H1 (cell line): ENCODE measurements around the gene INSYN1. TPM values are rescaled to one million over a fixed set of nuclear protein-coding genes. Genes with fewer than 3 reads are reported as not detected.

Experiments
- BACH1 ChIP-seq: IDR thresholded peaks from 2 replicates; pipeline ENCODE4 v1.6.1; 2012; ENCODE audit warnings: low read length, improper control_type of control experiment
- BCL11A ChIP-seq, 2 experiments: IDR thresholded peaks; one replicate each; pipeline ENCODE4 v1.6.1; 2011; ENCODE audit warnings: low read depth in 2 of 2, low read length in 2 of 2, mild to moderate bottlenecking in 2 of 2
- CTCF ChIP-seq, 3 experiments: IDR thresholded peaks; 1 replicate in 2 of 3; 2 replicates in 1 of 3; pipeline versions ENCODE4 v1.5.1 to v1.6.1; 2011; ENCODE audit warnings: low read length in 3 of 3, mild to moderate bottlenecking in 3 of 3, inconsistent platforms in 2 of 3, low read depth in 1 of 3, moderate library complexity in 1 of 3; ENCODE audit not compliant: insufficient read depth in 1 of 3; ENCODE audit errors: control extremely low read depth in 1 of 3
- JUN ChIP-seq: IDR thresholded peaks from 2 replicates; pipeline ENCODE4 v1.6.1; 2011; ENCODE audit warnings: low read depth, mild to moderate bottlenecking, improper control_type of control experiment, low read length
- SIRT6 ChIP-seq: IDR thresholded peaks from one replicate; pipeline ENCODE4 v1.7.1; 2012; ENCODE audit warnings: low read length, inconsistent platforms
- SRF ChIP-seq: IDR thresholded peaks from 2 replicates; pipeline ENCODE4 v1.6.1; 2011; ENCODE audit warnings: mild to moderate bottlenecking, low read depth, low read length, moderate library complexity
- polyA plus RNA-seq, 7 experiments: library from polyadenylated mRNA; depleted of rRNA in 3 of 7; stranded (reverse) in 5 of 7; unstranded in 2 of 7; fragments of >200 nt in 5 of 7; fragments of 200-250 nt in 2 of 7; gene quantifications; 1 replicate in 5 of 7; 2 replicates in 1 of 7; 4 replicates in 1 of 7; pipeline versions ENCODE4 v1.2.1 to v1.2.3, GENCODE V29; 2011 to 2013; ENCODE audit warnings: missing spikeins in 2 of 7, mixed read lengths in 2 of 7
- total RNA-seq: library from RNA; stranded (reverse); fragmentation: NEBNext Ultra II Directional; extraction: Animal tissue kit (Norgen Biotek cat#: 25700); gene quantifications from 2 replicates; pipeline ENCODE4 v1.2.1, GENCODE V29; 2021
- TF ChIP-seq, protein P1 (sequence below): fragments of 300-600 bp; sonication (generic); IDR thresholded peaks from 2 replicates; pipeline ENCODE4 v1.7.1; 2012; ENCODE audit warnings: low read length, moderate library complexity, mild to moderate bottlenecking, inconsistent platforms; ENCODE audit not compliant: insufficient replicate concordance

The INSYN1 gene
- total and polyA plus RNA-seq, 2 of the 8 experiments (the other 6 are each of a cell fraction or from before 2014, with no cell fraction given): 7.2 to 10.2 TPM

- TF ChIP-seq BACH1 (no peak), JUN (no peak), BCL11A (IDR thresholded peaks at IDR 0.05; ENCODE audit: low read depth in 2 of 2, low read length in 2 of 2) (no peak), SIRT6 (no peak), SRF (no peak), CTCF (IDR thresholded peaks at IDR 0.05; ENCODE audit: control extremely low read depth in 1 of 3, insufficient read depth in 1 of 3, low read depth in 1 of 3, low read length in 3 of 3) (no peak)
- TF ChIP-seq, protein P1, sequence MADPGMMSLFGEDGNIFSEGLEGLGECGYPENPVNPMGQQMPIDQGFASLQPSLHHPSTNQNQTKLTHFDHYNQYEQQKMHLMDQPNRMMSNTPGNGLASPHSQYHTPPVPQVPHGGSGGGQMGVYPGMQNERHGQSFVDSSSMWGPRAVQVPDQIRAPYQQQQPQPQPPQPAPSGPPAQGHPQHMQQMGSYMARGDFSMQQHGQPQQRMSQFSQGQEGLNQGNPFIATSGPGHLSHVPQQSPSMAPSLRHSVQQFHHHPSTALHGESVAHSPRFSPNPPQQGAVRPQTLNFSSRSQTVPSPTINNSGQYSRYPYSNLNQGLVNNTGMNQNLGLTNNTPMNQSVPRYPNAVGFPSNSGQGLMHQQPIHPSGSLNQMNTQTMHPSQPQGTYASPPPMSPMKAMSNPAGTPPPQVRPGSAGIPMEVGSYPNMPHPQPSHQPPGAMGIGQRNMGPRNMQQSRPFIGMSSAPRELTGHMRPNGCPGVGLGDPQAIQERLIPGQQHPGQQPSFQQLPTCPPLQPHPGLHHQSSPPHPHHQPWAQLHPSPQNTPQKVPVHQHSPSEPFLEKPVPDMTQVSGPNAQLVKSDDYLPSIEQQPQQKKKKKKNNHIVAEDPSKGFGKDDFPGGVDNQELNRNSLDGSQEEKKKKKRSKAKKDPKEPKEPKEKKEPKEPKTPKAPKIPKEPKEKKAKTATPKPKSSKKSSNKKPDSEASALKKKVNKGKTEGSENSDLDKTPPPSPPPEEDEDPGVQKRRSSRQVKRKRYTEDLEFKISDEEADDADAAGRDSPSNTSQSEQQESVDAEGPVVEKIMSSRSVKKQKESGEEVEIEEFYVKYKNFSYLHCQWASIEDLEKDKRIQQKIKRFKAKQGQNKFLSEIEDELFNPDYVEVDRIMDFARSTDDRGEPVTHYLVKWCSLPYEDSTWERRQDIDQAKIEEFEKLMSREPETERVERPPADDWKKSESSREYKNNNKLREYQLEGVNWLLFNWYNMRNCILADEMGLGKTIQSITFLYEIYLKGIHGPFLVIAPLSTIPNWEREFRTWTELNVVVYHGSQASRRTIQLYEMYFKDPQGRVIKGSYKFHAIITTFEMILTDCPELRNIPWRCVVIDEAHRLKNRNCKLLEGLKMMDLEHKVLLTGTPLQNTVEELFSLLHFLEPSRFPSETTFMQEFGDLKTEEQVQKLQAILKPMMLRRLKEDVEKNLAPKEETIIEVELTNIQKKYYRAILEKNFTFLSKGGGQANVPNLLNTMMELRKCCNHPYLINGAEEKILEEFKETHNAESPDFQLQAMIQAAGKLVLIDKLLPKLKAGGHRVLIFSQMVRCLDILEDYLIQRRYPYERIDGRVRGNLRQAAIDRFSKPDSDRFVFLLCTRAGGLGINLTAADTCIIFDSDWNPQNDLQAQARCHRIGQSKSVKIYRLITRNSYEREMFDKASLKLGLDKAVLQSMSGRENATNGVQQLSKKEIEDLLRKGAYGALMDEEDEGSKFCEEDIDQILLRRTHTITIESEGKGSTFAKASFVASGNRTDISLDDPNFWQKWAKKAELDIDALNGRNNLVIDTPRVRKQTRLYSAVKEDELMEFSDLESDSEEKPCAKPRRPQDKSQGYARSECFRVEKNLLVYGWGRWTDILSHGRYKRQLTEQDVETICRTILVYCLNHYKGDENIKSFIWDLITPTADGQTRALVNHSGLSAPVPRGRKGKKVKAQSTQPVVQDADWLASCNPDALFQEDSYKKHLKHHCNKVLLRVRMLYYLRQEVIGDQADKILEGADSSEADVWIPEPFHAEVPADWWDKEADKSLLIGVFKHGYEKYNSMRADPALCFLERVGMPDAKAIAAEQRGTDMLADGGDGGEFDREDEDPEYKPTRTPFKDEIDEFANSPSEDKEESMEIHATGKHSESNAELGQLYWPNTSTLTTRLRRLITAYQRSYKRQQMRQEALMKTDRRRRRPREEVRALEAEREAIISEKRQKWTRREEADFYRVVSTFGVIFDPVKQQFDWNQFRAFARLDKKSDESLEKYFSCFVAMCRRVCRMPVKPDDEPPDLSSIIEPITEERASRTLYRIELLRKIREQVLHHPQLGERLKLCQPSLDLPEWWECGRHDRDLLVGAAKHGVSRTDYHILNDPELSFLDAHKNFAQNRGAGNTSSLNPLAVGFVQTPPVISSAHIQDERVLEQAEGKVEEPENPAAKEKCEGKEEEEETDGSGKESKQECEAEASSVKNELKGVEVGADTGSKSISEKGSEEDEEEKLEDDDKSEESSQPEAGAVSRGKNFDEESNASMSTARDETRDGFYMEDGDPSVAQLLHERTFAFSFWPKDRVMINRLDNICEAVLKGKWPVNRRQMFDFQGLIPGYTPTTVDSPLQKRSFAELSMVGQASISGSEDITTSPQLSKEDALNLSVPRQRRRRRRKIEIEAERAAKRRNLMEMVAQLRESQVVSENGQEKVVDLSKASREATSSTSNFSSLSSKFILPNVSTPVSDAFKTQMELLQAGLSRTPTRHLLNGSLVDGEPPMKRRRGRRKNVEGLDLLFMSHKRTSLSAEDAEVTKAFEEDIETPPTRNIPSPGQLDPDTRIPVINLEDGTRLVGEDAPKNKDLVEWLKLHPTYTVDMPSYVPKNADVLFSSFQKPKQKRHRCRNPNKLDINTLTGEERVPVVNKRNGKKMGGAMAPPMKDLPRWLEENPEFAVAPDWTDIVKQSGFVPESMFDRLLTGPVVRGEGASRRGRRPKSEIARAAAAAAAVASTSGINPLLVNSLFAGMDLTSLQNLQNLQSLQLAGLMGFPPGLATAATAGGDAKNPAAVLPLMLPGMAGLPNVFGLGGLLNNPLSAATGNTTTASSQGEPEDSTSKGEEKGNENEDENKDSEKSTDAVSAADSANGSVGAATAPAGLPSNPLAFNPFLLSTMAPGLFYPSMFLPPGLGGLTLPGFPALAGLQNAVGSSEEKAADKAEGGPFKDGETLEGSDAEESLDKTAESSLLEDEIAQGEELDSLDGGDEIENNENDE: no peak
- TF ChIP-seq, all 59 proteins: peak for 0
Observed at GRCh38 chr15:73758461-73758860, 5.3 kb upstream of the INSYN1 start (continued).
